Measurements from ENCODE around the gene TLE4. TPM values are rescaled to one million over a fixed set of nuclear protein-coding genes. Genes with fewer than 3 reads are reported as not detected.
"Not testable (repeated sequence)": the region's sequence is repeated elsewhere in the genome, so short reads cannot be mapped to it uniquely, and the experiment has no call there.

TLE4 gene
- total RNA-seq, 1 donor from 2014 or later: 102 TPM

- H3K4me3 Mint-ChIP-seq (ENCODE audit: unreplicated experiment): no peak overlapping the region
- peaks cover 20% of the 10 kb centered on the region for H3K4me1 Mint-ChIP-seq (ENCODE audit: unreplicated experiment)
- no peaks in the 10 kb centered on the region for H3K27me3 Mint-ChIP-seq (ENCODE audit: unreplicated experiment)
- TF ChIP-seq CTCF (IDR thresholded peaks at IDR 0.05): no peak
- peaks cover 41% of the 10 kb centered on the region for H3K36me3 Mint-ChIP-seq (ENCODE audit: unreplicated experiment)
- no peak overlapping the region for H3K27ac Mint-ChIP-seq (ENCODE audit: unreplicated experiment)
- no peak for DNase-seq (ENCODE audit: extremely low spot score, unreplicated experiment)
- peaks cover 16% of the 10 kb centered on the region for H3K9me3 Mint-ChIP-seq (ENCODE audit: unreplicated experiment)
Observed at GRCh38 chr9:79603222-79603920, 31.6 kb downstream of the TLE4 start.

GRCh38 chr9:79604149-79604548 lies 32.4 kb downstream of the TLE4 start:
- no peak overlapping the region for H3K27ac Mint-ChIP-seq (ENCODE audit: unreplicated experiment)
- peaks cover 16% of the 10 kb centered on the region for H3K4me1 Mint-ChIP-seq (ENCODE audit: unreplicated experiment)
- no peak for TF ChIP-seq CTCF (IDR thresholded peaks at IDR 0.05)
- peaks cover 16% of the 10 kb centered on the region for H3K9me3 Mint-ChIP-seq (ENCODE audit: unreplicated experiment)
- H3K36me3 Mint-ChIP-seq (ENCODE audit: unreplicated experiment): peaks cover 37% of the 10 kb centered on the region
- no peak for DNase-seq (ENCODE audit: extremely low spot score, unreplicated experiment)
- no peak overlapping the region for H3K4me3 Mint-ChIP-seq (ENCODE audit: unreplicated experiment)
- H3K27me3 Mint-ChIP-seq (ENCODE audit: unreplicated experiment): no peaks in the 10 kb centered on the region

- Mint-ChIP-seq H3K9me3 (ENCODE audit: unreplicated experiment) (peaks cover 16% of the 10 kb centered on the region), H3K4me1 (ENCODE audit: unreplicated experiment) (peaks cover 20% of the 10 kb centered on the region), H3K4me3 (ENCODE audit: unreplicated experiment) (no peak overlapping the region), H3K27me3 (ENCODE audit: unreplicated experiment) (no peaks in the 10 kb centered on the region), H3K27ac (ENCODE audit: unreplicated experiment) (no peak overlapping the region), H3K36me3 (ENCODE audit: unreplicated experiment) (peaks cover 37% of the 10 kb centered on the region)
- TF ChIP-seq CTCF (IDR thresholded peaks at IDR 0.05): no peak
- DNase-seq (ENCODE audit: extremely low spot score, unreplicated experiment): no peak
Observed at GRCh38 chr9:79604921-79605562, 33.3 kb downstream of the TLE4 start.

GRCh38 chr9:79606529-79606928 lies 34.8 kb downstream of the TLE4 start:
- H3K9me3 Mint-ChIP-seq (ENCODE audit: unreplicated experiment): peaks cover 15% of the 10 kb centered on the region
- H3K27me3 Mint-ChIP-seq (ENCODE audit: unreplicated experiment); DNase-seq (ENCODE audit: extremely low spot score, unreplicated experiment); H3K4me3 Mint-ChIP-seq (ENCODE audit: unreplicated experiment); H3K27ac Mint-ChIP-seq (ENCODE audit: unreplicated experiment): not testable (repeated sequence)
- peaks cover 31% of the 10 kb centered on the region for H3K4me1 Mint-ChIP-seq (ENCODE audit: unreplicated experiment)
- peaks cover 31% of the 10 kb centered on the region for H3K36me3 Mint-ChIP-seq (ENCODE audit: unreplicated experiment)

- no peaks in the 10 kb centered on the region for H3K9me3 Mint-ChIP-seq (ENCODE audit: unreplicated experiment)
- H3K4me1 Mint-ChIP-seq (ENCODE audit: unreplicated experiment): peaks cover 55% of the 10 kb centered on the region
- H3K4me3 Mint-ChIP-seq (ENCODE audit: unreplicated experiment): no peak overlapping the region
Observed at GRCh38 chr9:79609468-79610018, 37.8 kb downstream of the TLE4 start.

More at GRCh38 chr9:79609468-79610018, 37.8 kb downstream of the TLE4 start:
- Mint-ChIP-seq H3K36me3 (ENCODE audit: unreplicated experiment) (peaks cover 15% of the 10 kb centered on the region), H3K27ac (ENCODE audit: unreplicated experiment) (peak overlapping the region; percentile 76), H3K27me3 (ENCODE audit: unreplicated experiment) (no peaks in the 10 kb centered on the region)
- DNase-seq (ENCODE audit: extremely low spot score, unreplicated experiment): no peak
- no peak for TF ChIP-seq CTCF (IDR thresholded peaks at IDR 0.05)
